MCF 10A (cell line): ENCODE measurements around the gene ATP6AP1. TPM values are rescaled to one million over a fixed set of nuclear protein-coding genes. Genes with fewer than 3 reads are reported as not detected.

ENCODE experiments used
- BruUV-seq: library from RNA; stranded (reverse); fragments of 400-500 nt; replicated peaks from 2 replicates; lab custom pipeline; 2021; lab: Mats Ljungman, UMichigan
- CTCF ChIA-PET: fragments of 300-600 bp; sonication (Branson Sonifier 250); formaldehyde crosslinking; extraction: SDS; loops from one replicate; lab custom pipeline; 2021; ENCODE audit warnings: antibody characterized with exemption, inconsistent platforms; lab: Yijun Ruan, JAX
- POLR2A ChIA-PET: fragments of 300-600, 350-650 bp; sonication (Branson Sonifier 250); formaldehyde crosslinking; extraction: SDS; loops from one replicate; lab custom pipeline; 2020; ENCODE audit warnings: antibody characterized with exemption, inconsistent platforms; lab: Yijun Ruan, JAX
- DNase-seq: peaks from one replicate; pipeline ENCODE4 v3.0.0-alpha.2; 2018; ENCODE audit not compliant: unreplicated experiment
- H3K27ac Mint-ChIP-seq: one replicate; pipeline ENCODE4 v1.8.0; 2022; ENCODE audit warnings: mild to moderate bottlenecking, low read depth, mixed read lengths; ENCODE audit not compliant: unreplicated experiment
- H3K27me3 Mint-ChIP-seq: one replicate; pipeline ENCODE4 v1.8.0; 2022; ENCODE audit warnings: mixed read lengths; ENCODE audit not compliant: insufficient read depth, unreplicated experiment
- H3K36me3 Mint-ChIP-seq: one replicate; pipeline ENCODE4 v1.8.0; 2022; ENCODE audit warnings: mild to moderate bottlenecking, moderate library complexity, mixed read lengths; ENCODE audit not compliant: insufficient read depth, unreplicated experiment
- H3K4me1 Mint-ChIP-seq: one replicate; pipeline ENCODE4 v1.8.0; 2022; ENCODE audit warnings: mixed read lengths; ENCODE audit not compliant: insufficient read depth, unreplicated experiment
- H3K4me3 Mint-ChIP-seq: one replicate; pipeline ENCODE4 v1.8.0; 2022; ENCODE audit warnings: mild to moderate bottlenecking, moderate library complexity, mixed read lengths; ENCODE audit not compliant: unreplicated experiment
- H3K9me3 Mint-ChIP-seq: one replicate; pipeline ENCODE4 v1.8.0; 2022; ENCODE audit warnings: mixed read lengths; ENCODE audit not compliant: unreplicated experiment
- CTCF ChIP-seq: fragments of 200-600 bp; IDR thresholded peaks from one replicate; pipeline ENCODE4 v1.8.0; 2022; ENCODE audit warnings: antibody characterized with exemption, mild to moderate bottlenecking; ENCODE audit not compliant: unreplicated experiment
- intact Hi-C: fragments of 100-400 bp; cut with micrococcal nuclease; formaldehyde crosslinking; loops from 2 replicates; pipeline ENCODE4 v1.14.1; 2022
- total RNA-seq: library from RNA; stranded (reverse); gene quantifications from 2 replicates; pipeline ENCODE4 v1.2.3, GENCODE V29; 2022

ATP6AP1 gene
- total RNA-seq, 1 experiment from 2014 or later: 48.7 TPM

GRCh38 chrX:154408659-154409221 lies 19.7 kb upstream of the ATP6AP1 start:
- Mint-ChIP-seq H3K36me3 (peaks cover 3% of the 10 kb centered on the region), H3K4me3 (peak overlapping the region; percentile 63), H3K27ac (peak overlapping the region; percentile 66), H3K27me3 (peaks cover 12% of the 10 kb centered on the region), H3K9me3 (no peaks in the 10 kb centered on the region), H3K4me1 (peaks cover 14% of the 10 kb centered on the region)
- ChIA-PET POLR2A (interaction anchor here (1.2 to 7.7 kb wide), 3 partner anchors 11 to 106 kb away, joined by 5 to 100 read pairs (median 31); partner anchors contain the start of genes ATP6AP1 and RPL10), CTCF (interaction anchor here (1.1 to 1.9 kb wide), 2 partner anchors 35 to 119 kb away, joined by 8 to 9 read pairs; no protein-coding TSS in a partner anchor)
- no peak for DNase-seq
- BruUV-seq: no TSS peak
- intact Hi-C loops: loop anchor here (5.0 kb wide), 1 partner anchor 34 kb away; the partner anchor contains the start of gene FAM50A
- no peak for TF ChIP-seq CTCF

GRCh38 chrX:154409222-154409871 lies 19.1 kb upstream of the ATP6AP1 start, which contains the start of gene DNASE1L1:
Gene DNASE1L1 (minus strand): TSS chrX:154409254. CDS start chrX:154405568, 3,686 bp downstream.
- no TSS peak for BruUV-seq
- Mint-ChIP-seq H3K27me3 (peaks cover 12% of the 10 kb centered on the region), H3K4me3 (peak within 1 kb of the TSS; percentile 63), H3K9me3 (no peaks in the 10 kb centered on the region), H3K27ac (peak within 1 kb of the TSS; percentile 66), H3K36me3 (peaks cover 4% of the 10 kb centered on the region), H3K4me1 (peaks cover 14% of the 10 kb centered on the region)
- ChIA-PET CTCF (interaction anchor here (0.6 to 1.9 kb wide), 4 partner anchors 10 to 118 kb away, joined by 3 to 9 read pairs (median 6); no protein-coding TSS in a partner anchor), POLR2A (interaction anchor here (0.9 to 7.7 kb wide), 5 partner anchors 11 to 106 kb away, joined by 4 to 100 read pairs (median 7); partner anchors contain the start of genes ATP6AP1, RPL10 and SLC10A3)
- TF ChIP-seq CTCF: no peak
- intact Hi-C loops: loop anchor here (5.0 kb wide), 1 partner anchor 33 kb away; the partner anchor contains the start of gene FAM50A
- DNase-seq: peak; percentile 89

- Mint-ChIP-seq H3K4me3 (peak overlapping the region; percentile 83), H3K9me3 (no peaks in the 10 kb centered on the region), H3K27ac (peak overlapping the region; percentile 51), H3K4me1 (peaks cover 14% of the 10 kb centered on the region), H3K27me3 (peaks cover 25% of the 10 kb centered on the region), H3K36me3 (peaks cover 4% of the 10 kb centered on the region)
- DNase-seq: peak; percentile 56
- intact Hi-C loops: no loop called here
- CTCF ChIA-PET: interaction anchor here (0.9 kb wide), 1 partner anchor 12 kb away, joined by 3 read pairs; no protein-coding TSS in a partner anchor
- POLR2A ChIA-PET: interaction anchor here (0.7 to 7.7 kb wide), 17 partner anchors 9 to 814 kb away, joined by 3 to 100 read pairs (median 4); partner anchors contain the start of genes ATP6AP1, FAM3A, FAM50A and FLNA
- no TSS peak for BruUV-seq
- no peak for TF ChIP-seq CTCF
Observed at GRCh38 chrX:154411981-154412340, 16.5 kb upstream of the ATP6AP1 start.

GRCh38 chrX:154412468-154412867 lies 16.0 kb upstream of the ATP6AP1 start:
- no peak for DNase-seq
- CTCF ChIA-PET: interaction anchor here (0.9 kb wide), 1 partner anchor 13 kb away, joined by 3 read pairs; no protein-coding TSS in a partner anchor
- intact Hi-C loops: no loop called here
- peaks cover 4% of the 10 kb centered on the region for H3K36me3 Mint-ChIP-seq
- peak overlapping the region; percentile 51 for H3K27ac Mint-ChIP-seq
- peak overlapping the region; percentile 83 for H3K4me3 Mint-ChIP-seq
- no peaks in the 10 kb centered on the region for H3K9me3 Mint-ChIP-seq
- no TSS peak for BruUV-seq
- POLR2A ChIA-PET: interaction anchor here (0.8 to 7.7 kb wide), 12 partner anchors 9 to 814 kb away, joined by 3 to 100 read pairs (median 6); partner anchors contain the start of genes ATP6AP1, FAM3A, FAM50A and FLNA
- peaks cover 25% of the 10 kb centered on the region for H3K27me3 Mint-ChIP-seq
- TF ChIP-seq CTCF: no peak
- peaks cover 14% of the 10 kb centered on the region for H3K4me1 Mint-ChIP-seq
